HepG2 (cell line): ENCODE measurements around the gene PITHD1. TPM values are rescaled to one million over a fixed set of nuclear protein-coding genes. Genes with fewer than 3 reads are reported as not detected.
A peak's percentile ranks its signal among the peaks of the same experiment; 100 is the strongest.

ENCODE experiments used
- CAMTA2 ChIP-seq: sonication (generic); formaldehyde crosslinking; IDR thresholded peaks from 2 replicates; pipeline ENCODE4 v1.4.0; 2020; ENCODE audit warnings: mild to moderate bottlenecking, missing genetic modification reagents, borderline replicate concordance
- CBX5 ChIP-seq: sonication (generic); formaldehyde crosslinking; IDR thresholded peaks from 2 replicates; pipeline ENCODE4 v1.4.0; 2020; ENCODE audit warnings: missing genetic modification reagents, borderline replicate concordance
- CHD2 ChIP-seq: IDR thresholded peaks from 2 replicates; pipeline ENCODE4 v1.6.1; 2011; ENCODE audit warnings: low read depth, low read length, improper control_type of control experiment
- CREB1 ChIP-seq, 2 experiments: fragments of 450-650 bp in 1 of 2; IDR thresholded peaks; 2 replicates each; pipeline ENCODE4 v1.6.1; 2016 to 2017; ENCODE audit warnings: control low read depth in 1 of 2, mild to moderate bottlenecking in 1 of 2, missing compliant biosample characterization in 1 of 2, missing genetic modification characterization in 1 of 2
- CREB3 ChIP-seq: sonication (generic); formaldehyde crosslinking; IDR thresholded peaks from 2 replicates; pipeline ENCODE4 v1.5.0; 2020; ENCODE audit warnings: missing genetic modification reagents
- ELK4 ChIP-seq: sonication (generic); formaldehyde crosslinking; IDR thresholded peaks from 2 replicates; pipeline ENCODE4 v1.9.0; 2021; ENCODE audit warnings: missing genetic modification reagents, borderline replicate concordance
- ETS1 ChIP-seq: sonication (generic); formaldehyde crosslinking; IDR thresholded peaks from 2 replicates; pipeline ENCODE4 v1.4.0; 2020; ENCODE audit warnings: missing genetic modification reagents
- ETV6 ChIP-seq: sonication (generic); formaldehyde crosslinking; conservative IDR thresholded peaks from 2 replicates; pipeline ENCODE4 v1.4.0; 2020; ENCODE audit warnings: missing genetic modification reagents
- GMEB2 ChIP-seq: IDR thresholded peaks from 2 replicates; pipeline ENCODE4 v1.6.1; 2016; ENCODE audit warnings: missing biosample characterization, missing genetic modification reagents, low read depth
- HHEX ChIP-seq: IDR thresholded peaks from 2 replicates; pipeline ENCODE4 v1.6.1; 2016; ENCODE audit warnings: control low read depth
- HMGA1 ChIP-seq: sonication (generic); formaldehyde crosslinking; conservative IDR thresholded peaks from 2 replicates; pipeline ENCODE4 v1.4.0; 2020; ENCODE audit warnings: missing genetic modification reagents
- HOXA7 ChIP-seq: sonication (generic); formaldehyde crosslinking; IDR thresholded peaks from 2 replicates; pipeline ENCODE4 v1.8.1; 2022; ENCODE audit warnings: mild to moderate bottlenecking, missing genetic modification reagents, moderate library complexity
- KLF13 ChIP-seq: sonication (generic); formaldehyde crosslinking; IDR thresholded peaks from 2 replicates; pipeline ENCODE4 v1.4.0; 2020; ENCODE audit warnings: mild to moderate bottlenecking, missing genetic modification reagents
- MIXL1 ChIP-seq: IDR thresholded peaks from 2 replicates; pipeline ENCODE4 v1.6.1; 2016
- PITX1 ChIP-seq: sonication (generic); formaldehyde crosslinking; IDR thresholded peaks from 2 replicates; pipeline ENCODE4 v1.5.1; 2020; ENCODE audit warnings: mild to moderate bottlenecking, missing genetic modification reagents
- SSRP1 ChIP-seq: IDR thresholded peaks from 2 replicates; pipeline ENCODE4 v1.6.1; 2016; ENCODE audit warnings: control low read depth
- THAP8 ChIP-seq: sonication (generic); formaldehyde crosslinking; IDR thresholded peaks from 2 replicates; pipeline ENCODE4 v1.5.1; 2020; ENCODE audit warnings: missing genetic modification reagents, mild to moderate bottlenecking, borderline replicate concordance
- ZBTB7A ChIP-seq: sonication (generic); formaldehyde crosslinking; IDR thresholded peaks from 2 replicates; pipeline ENCODE4 v1.8.0; 2022; ENCODE audit warnings: mild to moderate bottlenecking, missing genetic modification reagents
- ZFP36 ChIP-seq: fragments of 150-350 bp; IDR thresholded peaks from 2 replicates; pipeline ENCODE4 v1.6.1; 2018; ENCODE audit warnings: borderline replicate concordance, low read length, low read depth; ENCODE audit not compliant: partially characterized antibody
- ZNF362 ChIP-seq: sonication (generic); formaldehyde crosslinking; IDR thresholded peaks from 2 replicates; pipeline ENCODE4 v1.4.0; 2020; ENCODE audit warnings: missing genetic modification reagents, mild to moderate bottlenecking, borderline replicate concordance
- ZNF607 ChIP-seq: sonication (generic); formaldehyde crosslinking; IDR thresholded peaks from 2 replicates; pipeline ENCODE4 v1.5.1; 2020; ENCODE audit warnings: missing genetic modification reagents, mild to moderate bottlenecking, borderline replicate concordance
- ZNF670 ChIP-seq: sonication (generic); formaldehyde crosslinking; IDR thresholded peaks from 2 replicates; pipeline ENCODE4 v1.8.0; 2022; ENCODE audit warnings: mild to moderate bottlenecking, missing genetic modification reagents, borderline replicate concordance
- ZZZ3 ChIP-seq: sonication (generic); formaldehyde crosslinking; IDR thresholded peaks from 2 replicates; pipeline ENCODE4 v1.4.0; 2020; ENCODE audit warnings: missing genetic modification reagents, mild to moderate bottlenecking, borderline replicate concordance
- polyA plus RNA-seq, 8 experiments: library from polyadenylated mRNA; depleted of rRNA in 3 of 8; stranded (reverse) in 7 of 8; unstranded in 1 of 8; fragments of >200 nt; fragmentation: Illumina TruSeq in 4 of 8; extraction: Trizol in 4 of 8; gene quantifications; 2 replicates each; pipeline versions ENCODE4 v1.2.1 to v1.2.3, GENCODE V29; 2011 to 2016; ENCODE audit warnings: low read depth in 4 of 8, missing spikeins in 1 of 8, mixed read lengths in 1 of 8; ENCODE audit not compliant: insufficient read depth in 1 of 8
- total RNA-seq, 5 experiments: library from RNA; depleted of rRNA; stranded (reverse); fragments of >200 nt; fragmentation: Illumina TruSeq; extraction: Trizol; gene quantifications; 2 replicates each; pipeline ENCODE4 v1.2.3, GENCODE V29; 2016; ENCODE audit warnings: low read depth in 1 of 5

PITHD1 gene
- total and polyA plus RNA-seq, 2 of the 13 experiments (the other 11 are each of a cell fraction or from before 2014, with no cell fraction given): 28.0 to 37.3 TPM

GRCh38 chr1:23809751-23810171, 31.5 kb downstream of the PITHD1 start (continued):
- TF ChIP-seq GMEB2 (CRISPR knock-in tag) (no peak), ZFP36 (no peak), CAMTA2 (CRISPR knock-in tag) (no peak), HHEX (CRISPR knock-in tag) (no peak), ZBTB7A (CRISPR knock-in tag) (no peak), CHD2 (no peak), ELK4 (CRISPR knock-in tag) (no peak), PITX1 (CRISPR knock-in tag) (0 out of 2 replicates have a peak, but pooled peaks have one; percentile 13), CREB1 (IDR thresholded peaks at IDR 0.05) (peak; percentile 68), CREB1 (CRISPR knock-in tag; IDR thresholded peaks at IDR 0.05) (peak; percentile 67; the same call in 1 of the 2 replicates), CREB3 (CRISPR knock-in tag) (no peak), KLF13 (CRISPR knock-in tag) (no peak), ZNF362 (no peak), ZNF607 (CRISPR knock-in tag) (no peak), ZNF670 (CRISPR knock-in tag) (no peak), ZZZ3 (no peak), ETV6 (CRISPR knock-in tag) (no peak), CBX5 (CRISPR knock-in tag) (0 out of 2 replicates have a peak, but pooled peaks have one; percentile 69), HOXA7 (CRISPR knock-in tag) (no peak), HMGA1 (CRISPR knock-in tag) (no peak), ETS1 (CRISPR knock-in tag) (no peak), SSRP1 (CRISPR knock-in tag) (0 out of 2 replicates have a peak, but pooled peaks have one; percentile 47), MIXL1 (CRISPR knock-in tag) (peak; percentile 42; the same call in 1 of the 2 replicates), THAP8 (no peak)
